Measurements from ENCODE around the gene C2orf68. TPM values are rescaled to one million over a fixed set of nuclear protein-coding genes. Genes with fewer than 3 reads are reported as not detected.
"Not testable (repeated sequence)": the region's sequence is repeated elsewhere in the genome, so short reads cannot be mapped to it uniquely, and the experiment has no call there.

The C2orf68 gene
- total RNA-seq, 1 donor from 2014 or later, result 21.3 TPM

GRCh38 chr2:85605406-85606115 lies 6.3 kb downstream of the C2orf68 start:
- Mint-ChIP-seq H3K9me3 (ENCODE audit: low read depth) (no peaks in the 10 kb centered on the region), H3K36me3 (ENCODE audit: low read depth) (peaks cover 5% of the 10 kb centered on the region), H3K27ac (ENCODE audit: unreplicated experiment) (peak overlapping the region; percentile 89), H3K4me3 (ENCODE audit: unreplicated experiment) (peak overlapping the region; percentile 11), H3K4me1 (ENCODE audit: low read depth) (peaks cover 77% of the 10 kb centered on the region), H3K27me3 (ENCODE audit: low read depth) (no peaks in the 10 kb centered on the region)
- no peak for DNase-seq (ENCODE audit: low spot score)
- TF ChIP-seq, protein P1, sequence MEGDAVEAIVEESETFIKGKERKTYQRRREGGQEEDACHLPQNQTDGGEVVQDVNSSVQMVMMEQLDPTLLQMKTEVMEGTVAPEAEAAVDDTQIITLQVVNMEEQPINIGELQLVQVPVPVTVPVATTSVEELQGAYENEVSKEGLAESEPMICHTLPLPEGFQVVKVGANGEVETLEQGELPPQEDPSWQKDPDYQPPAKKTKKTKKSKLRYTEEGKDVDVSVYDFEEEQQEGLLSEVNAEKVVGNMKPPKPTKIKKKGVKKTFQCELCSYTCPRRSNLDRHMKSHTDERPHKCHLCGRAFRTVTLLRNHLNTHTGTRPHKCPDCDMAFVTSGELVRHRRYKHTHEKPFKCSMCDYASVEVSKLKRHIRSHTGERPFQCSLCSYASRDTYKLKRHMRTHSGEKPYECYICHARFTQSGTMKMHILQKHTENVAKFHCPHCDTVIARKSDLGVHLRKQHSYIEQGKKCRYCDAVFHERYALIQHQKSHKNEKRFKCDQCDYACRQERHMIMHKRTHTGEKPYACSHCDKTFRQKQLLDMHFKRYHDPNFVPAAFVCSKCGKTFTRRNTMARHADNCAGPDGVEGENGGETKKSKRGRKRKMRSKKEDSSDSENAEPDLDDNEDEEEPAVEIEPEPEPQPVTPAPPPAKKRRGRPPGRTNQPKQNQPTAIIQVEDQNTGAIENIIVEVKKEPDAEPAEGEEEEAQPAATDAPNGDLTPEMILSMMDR (IDR thresholded peaks at IDR 0.05), result no peak

- peaks cover 72% of the 10 kb centered on the region for H3K4me1 Mint-ChIP-seq (ENCODE audit: low read depth)
- no peaks in the 10 kb centered on the region for H3K27me3 Mint-ChIP-seq (ENCODE audit: low read depth)
- peaks cover 5% of the 10 kb centered on the region for H3K36me3 Mint-ChIP-seq (ENCODE audit: low read depth)
- no peaks in the 10 kb centered on the region for H3K9me3 Mint-ChIP-seq (ENCODE audit: low read depth)
- H3K4me3 Mint-ChIP-seq (ENCODE audit: unreplicated experiment), result no peak overlapping the region
- TF ChIP-seq, protein P1 (IDR thresholded peaks at IDR 0.05), result no peak
- peak overlapping the region; percentile 89 for H3K27ac Mint-ChIP-seq (ENCODE audit: unreplicated experiment)
- no peak for DNase-seq (ENCODE audit: low spot score)
Measured at GRCh38 chr2:85604568-85605339, 7.1 kb downstream of the C2orf68 start.

DNA sequence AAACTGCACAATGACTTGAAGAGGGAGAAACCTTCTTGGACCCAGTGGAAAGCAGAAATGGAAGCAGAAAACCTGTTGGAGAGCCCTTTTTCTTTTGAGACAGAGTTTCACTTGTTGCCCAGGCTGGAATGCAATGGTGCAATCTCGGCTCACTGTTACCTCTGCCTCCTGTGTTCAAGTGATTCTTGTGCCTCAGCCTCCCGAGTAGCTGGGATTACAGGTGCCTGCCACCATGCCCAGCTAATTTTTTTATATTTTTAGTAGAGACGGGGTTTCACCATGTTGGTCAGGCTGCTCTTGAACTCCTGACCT lies 7.8 kb downstream of the C2orf68 start:
- H3K27me3 Mint-ChIP-seq (ENCODE audit: low read depth); H3K9me3 Mint-ChIP-seq (ENCODE audit: low read depth); H3K36me3 Mint-ChIP-seq (ENCODE audit: low read depth); DNase-seq (ENCODE audit: low spot score): not testable (repeated sequence)
- Mint-ChIP-seq H3K4me1 (ENCODE audit: low read depth) (peaks cover 68% of the 10 kb centered on the region), H3K27ac (ENCODE audit: unreplicated experiment) (peak overlapping the region; percentile 96), H3K4me3 (ENCODE audit: unreplicated experiment) (peak overlapping the region; percentile 80)

- H3K36me3 Mint-ChIP-seq (ENCODE audit: low read depth), result no peaks in the 10 kb centered on the region
- H3K27me3 Mint-ChIP-seq (ENCODE audit: low read depth), result no peaks in the 10 kb centered on the region
- peak; percentile 98 for DNase-seq (ENCODE audit: low spot score)
- H3K4me3 Mint-ChIP-seq (ENCODE audit: unreplicated experiment), result peak within 1 kb of the TSS; percentile 83
- peak within 1 kb of the TSS; percentile 96 for H3K27ac Mint-ChIP-seq (ENCODE audit: unreplicated experiment)
- H3K9me3 Mint-ChIP-seq (ENCODE audit: low read depth), result no peaks in the 10 kb centered on the region
- TF ChIP-seq, protein P1 (IDR thresholded peaks at IDR 0.05), result peak; percentile 66
- peaks cover 57% of the 10 kb centered on the region for H3K4me1 Mint-ChIP-seq (ENCODE audit: low read depth)
Measured at GRCh38 chr2:85602476-85603234, 9.2 kb downstream of the C2orf68 start, which contains the start of gene TMEM150A. TMEM150A (minus strand) TSS chr2:85602698; CDS start chr2:85601948, 750 bp downstream.

GRCh38 chr2:85601771-85602475 lies 9.9 kb downstream of the C2orf68 start:
- DNase-seq (ENCODE audit: low spot score), result no peak
- H3K27ac Mint-ChIP-seq (ENCODE audit: unreplicated experiment), result peak overlapping the region; percentile 80
- peaks cover 55% of the 10 kb centered on the region for H3K4me1 Mint-ChIP-seq (ENCODE audit: low read depth)
- H3K27me3 Mint-ChIP-seq (ENCODE audit: low read depth), result no peaks in the 10 kb centered on the region
- H3K36me3 Mint-ChIP-seq (ENCODE audit: low read depth), result no peaks in the 10 kb centered on the region
- TF ChIP-seq, protein P1 (IDR thresholded peaks at IDR 0.05), result no peak
- H3K9me3 Mint-ChIP-seq (ENCODE audit: low read depth), result no peaks in the 10 kb centered on the region
- peak overlapping the region; percentile 83 for H3K4me3 Mint-ChIP-seq (ENCODE audit: unreplicated experiment)
